Ectodermal cell (in vitro differentiated cells): ENCODE results near the gene STPG1.

Source experiments
- H3K27ac ChIP-seq: 2 replicates; pipeline ENCODE4 v1.7.0; 2013; ENCODE audit warnings: mild to moderate bottlenecking, low read depth, low read length; ENCODE audit not compliant: insufficient read depth, poor library complexity, severe bottlenecking
- H3K27me3 ChIP-seq: 2 replicates; pipeline ENCODE4 v1.7.0; 2013; ENCODE audit warnings: mild to moderate bottlenecking, low read length; ENCODE audit not compliant: insufficient read depth, control insufficient read depth, poor library complexity, severe bottlenecking
- H3K36me3 ChIP-seq: one replicate; pipeline ENCODE4 v1.7.0; 2013; ENCODE audit warnings: low read length; ENCODE audit not compliant: control insufficient read depth, insufficient read depth
- H3K4me1 ChIP-seq: one replicate; pipeline ENCODE4 v1.7.0; 2013; ENCODE audit warnings: low read length; ENCODE audit not compliant: control insufficient read depth, insufficient read depth
- H3K4me3 ChIP-seq: 2 replicates; pipeline ENCODE4 v1.7.0; 2013; ENCODE audit warnings: low read depth, low read length, control low read depth; ENCODE audit not compliant: insufficient read depth
- H3K9me3 ChIP-seq: 2 replicates; pipeline ENCODE4 v1.7.0; 2013; ENCODE audit warnings: mild to moderate bottlenecking, low read length, moderate library complexity; ENCODE audit not compliant: control insufficient read depth
- WGBS, 2 experiments: methylation state at CpG; one replicate each; pipeline ENCODE4 v1.1.7; 2013; ENCODE audit warnings: missing lambda C conversion rate in 2 of 2; 5-methylcytosine and 5-hydroxymethylcytosine counted together

STPG1 gene

DNA sequence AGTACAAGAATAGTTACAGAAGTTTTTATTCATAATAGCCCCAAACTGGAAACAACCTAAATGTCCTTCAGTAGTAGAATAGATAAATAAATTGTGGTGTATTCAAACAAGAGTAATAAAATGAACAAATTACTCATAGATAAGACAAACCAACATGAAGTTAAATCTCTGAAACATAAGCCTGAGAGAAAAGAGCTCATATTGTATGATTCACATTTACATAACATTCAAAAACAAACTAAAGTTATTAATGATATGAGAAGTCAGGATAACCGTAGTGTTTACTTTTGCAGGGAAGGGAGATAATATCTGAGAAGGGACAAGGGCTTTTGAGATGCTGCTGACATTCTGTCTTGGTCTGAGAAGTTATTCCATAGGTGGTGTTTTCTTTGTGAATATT, 13.5 kb downstream of the STPG1 start:
- Histone ChIP-seq H3K9me3 (no peaks in the 10 kb centered on the region), H3K27ac (no peak overlapping the region), H3K4me1 (no peaks in the 10 kb centered on the region), H3K36me3 (no peaks in the 10 kb centered on the region), H3K27me3 (no peaks in the 10 kb centered on the region), H3K4me3 (no peak overlapping the region)
- 92 to 97% methylated on average over 1 of the region's 1 CpG for WGBS, 2 experiments

DNA sequence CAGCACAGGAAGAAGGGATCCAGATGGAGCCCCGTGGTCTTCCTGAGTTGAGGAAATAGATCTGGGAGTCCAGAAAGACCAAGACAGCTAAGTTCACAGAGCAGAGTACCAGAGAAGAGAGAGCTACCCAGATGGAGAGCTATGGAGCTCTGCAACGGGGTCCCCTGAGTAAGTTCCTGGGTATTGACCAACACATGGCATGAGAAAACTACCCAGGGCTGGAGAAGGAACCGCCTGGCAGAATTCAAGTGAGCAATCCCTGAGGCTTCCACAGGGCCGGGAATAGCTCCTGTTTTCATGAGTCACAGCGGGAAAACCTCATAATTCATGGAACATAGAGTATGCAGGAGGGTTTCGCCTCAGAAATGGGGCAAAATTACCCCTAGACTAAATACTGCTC, 19.7 kb downstream of the STPG1 start:
- Histone ChIP-seq H3K27ac (no peak overlapping the region), H3K27me3 (no peaks in the 10 kb centered on the region), H3K36me3 (no peaks in the 10 kb centered on the region), H3K4me3 (no peak overlapping the region), H3K4me1 (no peaks in the 10 kb centered on the region), H3K9me3 (no peaks in the 10 kb centered on the region)
- WGBS, 2 experiments: 89 to 91% methylated on average over 6 of the region's 6 CpGs

DNA sequence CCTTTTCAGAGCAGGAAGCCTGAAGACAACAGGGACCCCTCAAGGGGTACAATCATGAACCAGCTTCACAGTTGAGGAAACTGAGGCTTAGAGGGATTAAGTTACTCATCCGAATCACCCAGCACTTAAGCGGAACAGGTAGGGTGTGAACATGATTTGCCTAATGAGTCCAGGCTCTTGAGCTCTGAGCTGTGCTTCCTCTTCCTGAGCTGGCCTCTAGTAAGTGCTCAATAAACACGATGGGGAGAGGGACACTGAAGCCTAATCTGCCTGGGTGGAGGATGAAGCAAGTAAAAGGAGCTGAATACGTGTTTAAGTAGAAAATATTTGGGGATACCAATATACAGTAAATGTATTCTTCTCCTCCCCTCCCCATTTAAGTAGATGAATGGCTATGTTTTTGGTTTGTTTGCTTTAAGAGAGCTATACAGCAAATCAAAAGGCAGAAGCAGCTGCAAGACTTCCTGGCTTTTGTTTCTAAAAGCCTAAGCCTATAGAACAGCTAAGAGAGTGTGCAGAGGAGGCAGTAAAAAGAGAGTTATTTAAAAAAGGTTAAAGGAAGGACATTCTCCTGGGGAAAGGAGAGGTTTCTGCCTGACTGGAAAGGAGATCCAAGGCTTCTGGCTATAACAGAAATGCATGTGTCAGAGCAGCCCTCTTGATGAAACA, 20.5 kb downstream of the STPG1 start:
- H3K9me3 ChIP-seq: no peaks in the 10 kb centered on the region
- no peak overlapping the region for H3K4me3 ChIP-seq
- 70 to 88% methylated on average over 3 of the region's 4 CpGs for WGBS, 2 experiments
- H3K27me3 ChIP-seq: no peaks in the 10 kb centered on the region
- H3K27ac ChIP-seq: no peak overlapping the region
- H3K36me3 ChIP-seq: no peaks in the 10 kb centered on the region
- no peaks in the 10 kb centered on the region for H3K4me1 ChIP-seq

DNA sequence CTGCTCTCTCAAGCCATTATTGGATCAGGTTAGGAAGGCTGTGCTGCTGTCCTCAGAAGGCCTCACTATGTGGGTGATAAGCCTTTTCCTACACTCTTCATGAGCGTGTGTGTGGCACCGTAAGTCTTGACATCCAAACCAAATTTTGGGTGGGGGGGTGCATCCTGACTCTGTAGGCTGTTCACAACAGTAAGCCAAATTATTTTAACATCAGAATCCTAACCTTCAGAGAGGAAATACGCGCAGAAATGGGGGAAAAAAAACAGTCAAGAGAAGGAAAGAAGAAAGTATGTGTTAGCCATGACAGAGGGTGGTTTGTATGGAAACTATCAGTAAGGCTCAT, 21.0 kb downstream of the STPG1 start:
- Histone ChIP-seq H3K36me3 (no peaks in the 10 kb centered on the region), H3K4me3 (no peak overlapping the region), H3K4me1 (no peaks in the 10 kb centered on the region), H3K9me3 (no peaks in the 10 kb centered on the region), H3K27me3 (no peaks in the 10 kb centered on the region), H3K27ac (no peak overlapping the region)
- WGBS, 2 experiments: 68 to 72% methylated on average over 4 of the region's 4 CpGs

DNA sequence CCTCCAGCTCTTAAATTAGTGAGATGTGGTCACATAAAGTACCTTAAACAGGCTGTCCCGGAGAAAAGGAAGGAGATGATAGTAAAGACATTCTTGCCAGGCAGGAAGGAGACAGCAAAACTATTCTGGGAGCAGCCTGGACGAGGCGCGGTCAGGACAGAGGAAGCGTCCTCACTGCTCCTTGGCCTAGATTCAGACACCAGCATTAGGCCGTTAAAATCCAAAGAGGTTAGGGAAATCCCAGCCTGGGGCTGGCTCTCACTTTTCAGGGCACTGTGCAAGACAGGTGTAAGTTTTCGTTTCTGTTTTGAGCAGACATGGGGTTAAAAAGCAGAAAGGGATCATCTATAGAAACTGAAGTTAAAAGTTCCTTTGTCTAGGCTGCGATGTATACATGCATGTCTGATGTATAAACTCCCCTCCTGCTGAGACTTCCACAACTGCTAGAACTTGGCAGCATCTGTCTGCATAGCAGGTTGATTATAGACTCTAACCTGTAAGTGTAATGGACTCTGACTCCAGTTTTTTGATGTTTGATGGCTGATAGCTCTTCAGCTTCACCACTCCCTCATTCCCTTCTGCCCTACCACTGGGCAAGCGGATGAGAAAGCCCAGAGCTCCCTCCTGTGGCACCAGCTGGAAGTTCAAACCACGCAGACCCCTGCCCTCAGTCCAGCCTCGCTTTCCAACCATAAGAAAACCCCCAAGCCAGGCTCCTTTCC, 21.5 kb downstream of the STPG1 start:
- H3K27ac ChIP-seq: no peak overlapping the region
- 65 to 66% methylated on average over 11 of the region's 11 CpGs for WGBS, 2 experiments
- no peaks in the 10 kb centered on the region for H3K9me3 ChIP-seq
- no peak overlapping the region for H3K4me3 ChIP-seq
- no peaks in the 10 kb centered on the region for H3K36me3 ChIP-seq
- H3K27me3 ChIP-seq: no peaks in the 10 kb centered on the region
- no peaks in the 10 kb centered on the region for H3K4me1 ChIP-seq

DNA sequence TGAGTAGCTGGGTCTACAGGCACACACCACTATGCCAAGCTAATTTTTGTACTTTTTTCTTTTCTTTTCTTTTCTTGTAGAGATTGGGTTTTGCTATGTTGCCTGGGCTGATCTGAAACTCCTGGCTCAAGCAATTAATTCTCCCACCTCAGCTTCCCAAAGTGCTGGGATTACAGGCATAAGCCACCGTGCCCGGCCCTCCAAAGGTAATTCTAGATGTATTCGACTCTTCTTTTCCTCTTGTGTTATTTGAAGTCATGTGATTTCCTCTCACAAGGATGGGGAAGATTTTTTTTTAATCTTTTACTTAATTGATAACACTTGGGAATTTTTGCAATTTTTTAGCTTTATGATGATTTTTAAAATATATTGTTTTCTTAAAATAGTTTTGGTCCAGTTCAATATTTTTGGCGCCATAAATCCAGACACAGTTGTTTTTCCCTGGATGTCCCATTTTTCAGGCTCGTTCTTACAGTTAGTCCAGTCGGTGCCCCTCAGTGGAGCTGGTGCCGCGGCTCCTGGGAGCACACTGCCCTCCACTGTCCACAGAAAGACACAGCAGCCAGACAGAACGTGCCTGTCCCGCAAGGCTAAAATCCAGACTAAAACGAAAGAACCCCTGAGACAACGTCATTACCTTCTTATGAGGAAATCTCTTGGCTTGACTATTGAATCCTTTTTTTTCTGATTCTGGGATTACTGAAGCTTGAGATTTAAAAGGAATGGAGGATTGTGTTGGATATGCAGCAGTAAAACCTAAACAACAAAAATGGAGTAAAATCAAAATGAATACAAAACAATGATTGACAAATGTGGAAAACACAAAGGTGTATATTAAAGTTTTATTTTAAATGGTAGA, 22.4 kb downstream of the STPG1 start:
- H3K27ac ChIP-seq: no peak overlapping the region
- no peaks in the 10 kb centered on the region for H3K9me3 ChIP-seq
- 35 to 37% methylated on average over 12 of the region's 12 CpGs for WGBS, 2 experiments
- no peaks in the 10 kb centered on the region for H3K27me3 ChIP-seq
- H3K36me3 ChIP-seq: no peaks in the 10 kb centered on the region
- H3K4me3 ChIP-seq: no peak overlapping the region
- H3K4me1 ChIP-seq: no peaks in the 10 kb centered on the region

DNA sequence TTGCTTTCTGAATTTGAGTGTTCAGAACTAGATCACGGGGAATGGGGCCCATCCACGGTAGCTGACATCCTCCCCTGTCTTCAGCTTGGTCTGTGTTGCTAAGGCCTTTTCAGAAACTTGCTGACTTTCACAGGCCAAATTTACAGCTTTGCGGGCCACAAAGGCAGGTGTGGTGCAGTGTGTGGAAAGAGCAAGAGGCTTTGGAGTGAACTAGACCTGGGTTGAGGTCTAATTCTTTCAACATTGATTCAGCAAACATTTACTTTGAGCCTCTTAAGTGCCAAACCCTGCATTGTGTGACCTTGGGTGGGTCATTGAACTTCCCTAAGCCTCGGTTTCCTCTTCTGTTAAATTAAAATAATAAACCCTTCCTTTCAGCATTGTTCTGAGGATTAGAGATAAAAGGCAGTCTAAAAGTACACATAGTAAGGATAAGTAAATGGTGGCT, 24.3 kb downstream of the STPG1 start:
- H3K27me3 ChIP-seq: no peaks in the 10 kb centered on the region

DNA sequence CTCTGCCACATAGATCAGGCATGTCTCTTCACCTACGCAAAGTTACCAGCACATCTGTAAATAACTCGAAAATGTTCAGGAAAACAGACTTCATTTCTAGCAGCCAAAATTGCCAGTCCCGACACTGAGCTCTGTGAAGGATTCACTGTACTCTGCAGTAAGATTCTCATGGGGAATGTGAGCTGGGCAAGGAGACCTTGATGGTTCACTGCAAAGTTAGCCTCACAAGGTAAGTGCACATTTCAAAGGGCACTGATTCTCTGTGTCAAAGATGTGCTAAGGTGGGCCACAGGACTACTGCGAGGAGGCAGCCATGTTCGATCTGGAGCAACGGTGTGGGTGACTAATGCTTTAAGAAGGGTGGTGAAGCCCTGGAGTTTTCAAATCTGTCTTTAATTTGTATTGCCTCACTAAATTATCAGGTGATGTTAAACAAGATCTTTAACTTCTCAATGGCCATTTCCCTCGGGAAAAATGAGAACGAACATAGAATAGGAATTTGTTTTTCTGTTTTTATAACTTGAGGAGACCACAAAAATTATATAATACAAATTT, 25.2 kb downstream of the STPG1 start:
- WGBS, 2 experiments: 94 to 97% methylated on average over 6 to 8 of the region's 8 CpGs
- H3K4me3 ChIP-seq: no peak overlapping the region

More for the DNA sequence above, 24.3 kb downstream of the STPG1 start:
- Histone ChIP-seq H3K27ac (no peak overlapping the region), H3K36me3 (no peaks in the 10 kb centered on the region), H3K4me3 (no peak overlapping the region), H3K9me3 (no peaks in the 10 kb centered on the region), H3K4me1 (no peaks in the 10 kb centered on the region)
- WGBS, 2 experiments: 92 to 94% methylated on average over 3 of the region's 4 CpGs

DNA sequence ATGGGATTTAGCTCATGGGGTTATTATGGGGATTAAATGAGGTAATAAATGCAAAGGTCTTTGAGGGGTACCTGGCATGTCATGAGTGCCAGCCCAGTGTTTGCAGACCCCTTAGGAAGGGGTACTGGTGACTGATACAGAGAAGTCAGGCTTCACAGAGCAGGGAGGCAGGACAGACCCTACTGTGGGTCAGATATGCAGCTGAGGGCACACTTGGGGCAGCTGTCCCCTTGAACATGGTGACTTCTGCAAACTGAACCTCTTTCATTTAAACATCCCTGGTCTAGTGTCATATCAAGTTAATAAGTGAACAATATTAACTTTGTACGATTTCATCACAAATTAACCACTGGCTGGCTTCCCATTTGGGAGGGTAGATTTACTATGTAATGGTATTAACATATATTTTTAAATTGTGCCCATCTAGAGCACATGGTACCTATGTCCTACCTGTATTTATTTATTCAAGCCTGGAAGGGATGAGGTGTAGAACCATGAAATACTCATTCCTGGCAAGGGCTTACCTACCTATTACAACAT, 25.9 kb downstream of the STPG1 start:
- H3K27ac ChIP-seq: no peak overlapping the region
- no peak overlapping the region for H3K4me3 ChIP-seq
- no peaks in the 10 kb centered on the region for H3K27me3 ChIP-seq
- WGBS, 2 experiments: no CpG with 5 or more reads among the region's 1 CpG
- no peaks in the 10 kb centered on the region for H3K4me1 ChIP-seq
- no peaks in the 10 kb centered on the region for H3K36me3 ChIP-seq
- no peaks in the 10 kb centered on the region for H3K9me3 ChIP-seq

More for the DNA sequence above, 25.2 kb downstream of the STPG1 start:
- Histone ChIP-seq H3K27me3 (no peaks in the 10 kb centered on the region), H3K4me1 (no peaks in the 10 kb centered on the region), H3K9me3 (no peaks in the 10 kb centered on the region), H3K36me3 (no peaks in the 10 kb centered on the region), H3K27ac (no peak overlapping the region)
